ENCODE results near the gene DNAJB8. TPM values are rescaled to one million over a fixed set of nuclear protein-coding genes. Genes with fewer than 3 reads are reported as not detected.

DNAJB8 gene
- total and polyA plus RNA-seq, 9 of the 15 experiments (the other 6 are each of a cell fraction or from before 2014, with no cell fraction given): not detected

GRCh38 chr3:128424508-128425069 lies 42.1 kb downstream of the DNAJB8 start (continued):
- TF ChIP-seq ATF3 (IDR thresholded peaks at IDR 0.05) (peak; percentile 51), ATF3 (CRISPR knock-in tag; conservative IDR thresholded peaks at IDR 0.05) (no peak), ZNF133 (CRISPR knock-in tag; IDR thresholded peaks at IDR 0.05) (no peak), ZNF592 (IDR thresholded peaks at IDR 0.05) (peak; percentile 53; the same call in 1 of the 2 replicates), ZNF668 (CRISPR knock-in tag; IDR thresholded peaks at IDR 0.05) (no peak), DPF2 (IDR thresholded peaks at IDR 0.05) (peak; percentile 61; the same call in 1 of the 2 replicates), PPARD (CRISPR knock-in tag; IDR thresholded peaks at IDR 0.05) (no peak), CBX3 (IDR thresholded peaks at IDR 0.05; ENCODE audit: borderline replicate concordance in 1 of 2, low read length in 2 of 2) (no peak), SRSF7 (optimal IDR thresholded peaks at IDR 0.05; ENCODE audit: low read depth, low read length) (no peak), KAT7 (CRISPR knock-in tag; IDR thresholded peaks at IDR 0.05; ENCODE audit: borderline replicate concordance) (peak; percentile 68; the same call in 1 of the 2 replicates), ATF7 (IDR thresholded peaks at IDR 0.05) (no peak)
- TF ChIP-seq, protein P1, sequence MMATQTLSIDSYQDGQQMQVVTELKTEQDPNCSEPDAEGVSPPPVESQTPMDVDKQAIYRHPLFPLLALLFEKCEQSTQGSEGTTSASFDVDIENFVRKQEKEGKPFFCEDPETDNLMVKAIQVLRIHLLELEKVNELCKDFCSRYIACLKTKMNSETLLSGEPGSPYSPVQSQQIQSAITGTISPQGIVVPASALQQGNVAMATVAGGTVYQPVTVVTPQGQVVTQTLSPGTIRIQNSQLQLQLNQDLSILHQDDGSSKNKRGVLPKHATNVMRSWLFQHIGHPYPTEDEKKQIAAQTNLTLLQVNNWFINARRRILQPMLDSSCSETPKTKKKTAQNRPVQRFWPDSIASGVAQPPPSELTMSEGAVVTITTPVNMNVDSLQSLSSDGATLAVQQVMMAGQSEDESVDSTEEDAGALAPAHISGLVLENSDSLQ (IDR thresholded peaks at IDR 0.05): 0 out of 2 replicates have a peak, but pooled peaks have one; percentile 13
- TF ChIP-seq, protein P2, sequence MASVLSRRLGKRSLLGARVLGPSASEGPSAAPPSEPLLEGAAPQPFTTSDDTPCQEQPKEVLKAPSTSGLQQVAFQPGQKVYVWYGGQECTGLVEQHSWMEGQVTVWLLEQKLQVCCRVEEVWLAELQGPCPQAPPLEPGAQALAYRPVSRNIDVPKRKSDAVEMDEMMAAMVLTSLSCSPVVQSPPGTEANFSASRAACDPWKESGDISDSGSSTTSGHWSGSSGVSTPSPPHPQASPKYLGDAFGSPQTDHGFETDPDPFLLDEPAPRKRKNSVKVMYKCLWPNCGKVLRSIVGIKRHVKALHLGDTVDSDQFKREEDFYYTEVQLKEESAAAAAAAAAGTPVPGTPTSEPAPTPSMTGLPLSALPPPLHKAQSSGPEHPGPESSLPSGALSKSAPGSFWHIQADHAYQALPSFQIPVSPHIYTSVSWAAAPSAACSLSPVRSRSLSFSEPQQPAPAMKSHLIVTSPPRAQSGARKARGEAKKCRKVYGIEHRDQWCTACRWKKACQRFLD (CRISPR knock-in tag; IDR thresholded peaks at IDR 0.05): 0 out of 2 replicates have a peak, but pooled peaks have one; percentile 61
- TF ChIP-seq, protein P3, sequence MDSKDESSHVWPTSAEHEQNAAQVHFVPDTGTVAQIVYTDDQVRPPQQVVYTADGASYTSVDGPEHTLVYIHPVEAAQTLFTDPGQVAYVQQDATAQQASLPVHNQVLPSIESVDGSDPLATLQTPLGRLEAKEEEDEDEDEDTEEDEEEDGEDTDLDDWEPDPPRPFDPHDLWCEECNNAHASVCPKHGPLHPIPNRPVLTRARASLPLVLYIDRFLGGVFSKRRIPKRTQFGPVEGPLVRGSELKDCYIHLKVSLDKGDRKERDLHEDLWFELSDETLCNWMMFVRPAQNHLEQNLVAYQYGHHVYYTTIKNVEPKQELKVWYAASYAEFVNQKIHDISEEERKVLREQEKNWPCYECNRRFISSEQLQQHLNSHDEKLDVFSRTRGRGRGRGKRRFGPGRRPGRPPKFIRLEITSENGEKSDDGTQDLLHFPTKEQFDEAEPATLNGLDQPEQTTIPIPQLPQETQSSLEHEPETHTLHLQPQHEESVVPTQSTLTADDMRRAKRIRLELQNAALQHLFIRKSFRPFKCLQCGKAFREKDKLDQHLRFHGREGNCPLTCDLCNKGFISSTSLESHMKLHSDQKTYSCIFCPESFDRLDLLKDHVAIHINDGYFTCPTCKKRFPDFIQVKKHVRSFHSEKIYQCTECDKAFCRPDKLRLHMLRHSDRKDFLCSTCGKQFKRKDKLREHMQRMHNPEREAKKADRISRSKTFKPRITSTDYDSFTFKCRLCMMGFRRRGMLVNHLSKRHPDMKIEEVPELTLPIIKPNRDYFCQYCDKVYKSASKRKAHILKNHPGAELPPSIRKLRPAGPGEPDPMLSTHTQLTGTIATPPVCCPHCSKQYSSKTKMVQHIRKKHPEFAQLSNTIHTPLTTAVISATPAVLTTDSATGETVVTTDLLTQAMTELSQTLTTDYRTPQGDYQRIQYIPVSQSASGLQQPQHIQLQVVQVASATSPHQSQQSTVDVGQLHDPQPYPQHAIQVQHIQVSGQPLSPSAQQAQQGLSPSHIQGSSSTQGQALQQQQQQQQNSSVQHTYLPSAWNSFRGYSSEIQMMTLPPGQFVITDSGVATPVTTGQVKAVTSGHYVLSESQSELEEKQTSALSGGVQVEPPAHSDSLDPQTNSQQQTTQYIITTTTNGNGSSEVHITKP (IDR thresholded peaks at IDR 0.05; ENCODE audit: partially characterized antibody): peak; percentile 66

Measured in K562 (cell line).